Heart right ventricle (tissue), 16 donors: Measurements from ENCODE around the gene ACKR3. TPM values are rescaled to one million over a fixed set of nuclear protein-coding genes. Genes with fewer than 3 reads are reported as not detected.

ENCODE experiments used
- ATAC-seq, 8 donors: fragments of 200-7000 bp; cut with Tn5 transposase; one replicate each; pipeline ENCODE4 v1.9.1; 2020; ENCODE audit warnings: mild to moderate bottlenecking in 8 of 8, moderate library complexity in 8 of 8, moderate number of reproducible peaks in 1 of 8
- DNase-seq, 2 donors: peaks; one replicate each; pipeline ENCODE4 v3.0.0-alpha.2; 2020
- H3K27ac ChIP-seq, 10 donors: fragments of 200-600 bp; sonication (generic) in 2 of 10; one replicate each; pipeline versions ENCODE4 v1.5.0 to v1.8.0; 2020 to 2022; ENCODE audit warnings: mild to moderate bottlenecking in 3 of 10
- H3K27me3 ChIP-seq, 7 donors: fragments of 200-600 bp; one replicate each; pipeline ENCODE4 v1.8.0; 2021 to 2022; ENCODE audit warnings: mild to moderate bottlenecking in 2 of 7
- H3K36me3 ChIP-seq, 9 donors: fragments of 200-600 bp; sonication (generic) in 1 of 9; one replicate each; pipeline versions ENCODE4 v1.5.0 to v1.8.0; 2020 to 2022; ENCODE audit warnings: mild to moderate bottlenecking in 2 of 9
- H3K4me1 ChIP-seq, 9 donors: fragments of 200-600 bp; sonication (generic) in 1 of 9; one replicate each; pipeline versions ENCODE4 v1.5.0 to v1.8.0; 2020 to 2022; ENCODE audit warnings: mild to moderate bottlenecking in 4 of 9
- H3K4me3 ChIP-seq, 10 donors: fragments of 200-600 bp; sonication (generic) in 2 of 10; one replicate each; pipeline versions ENCODE4 v1.5.0 to v1.8.0; 2020 to 2022; ENCODE audit warnings: mild to moderate bottlenecking in 7 of 10, moderate library complexity in 2 of 10
- H3K9me3 ChIP-seq, 11 donors: fragments of 200-600 bp in 10 of 11; sonication (generic) in 2 of 11; one replicate each; pipeline versions ENCODE4 v1.5.0 to v1.8.0; 2013 to 2022; ENCODE audit warnings: mild to moderate bottlenecking in 2 of 11, control low read depth in 1 of 11, moderate library complexity in 1 of 11
- CTCF ChIP-seq, 9 donors: fragments of 200-600 bp; sonication (generic) in 2 of 9; IDR thresholded peaks; one replicate each; pipeline versions ENCODE4 v1.5.0 to v1.8.0; 2021 to 2022; ENCODE audit warnings: antibody characterized with exemption in 9 of 9, mild to moderate bottlenecking in 5 of 9, moderate library complexity in 1 of 9
- WGBS, 2 donors: extraction: QIAGEN DNeasy Blood & Tissue Kit; methylation state at CpG; one replicate each; pipeline ENCODE4 v1.1.7; 2013; ENCODE audit warnings: inconsistent platforms in 1 of 2; 5-methylcytosine and 5-hydroxymethylcytosine counted together
- intact Hi-C, 10 donors: fragments of 100-400 bp; cut with DNase I; formaldehyde crosslinking; loops; one replicate each; pipeline versions ENCODE4 v1.11.1 to v1.14.2; 2022
- polyA plus RNA-seq, 2 donors: library from polyadenylated mRNA; stranded (reverse); fragments of 200-250 nt; gene quantifications; one replicate each; pipeline ENCODE4 v1.2.3, GENCODE V29; 2013
- total RNA-seq, 10 donors: library from RNA; stranded (reverse); fragmentation: NEBNext Ultra II Directional in 3 of 10; extraction: Animal tissue kit (Norgen Biotek cat#: 25700) in 3 of 10; gene quantifications; one replicate each; pipeline versions ENCODE4 v1.2.1 to v1.2.4, GENCODE V29; 2021 to 2023
- donor health status: Arrhythmogenic right ventricular cardiomyopathy.
- donor health status: ischemic (EF 13 %, LVEDD 7.1; RV severe dilation, severe dysfunction).
- donor health status: healthy with polysubstance abuse.
- donor health status: DM: no; HTN: yes; CAD: no.
- donor health status: DM: no; HTN: no; CAD: no.
- donor health status: ischemic (EF 25% LVEDD 6.9; RV normal size, moderate dysfunction).
- donor health status: ischemic (EF 25% LVEDD 5.7; RV mildly dilated, moderate dysfunction).
- donor health status: healthy.
- donor health status: DM: yes; HTN: yes; CAD: no.
- donor health status: Ischemic cardiomyopathy.
- donor health status: ischemic (EF 35%, LVEDD 5.7; RV mildly dilated, moderate dysfunction).
- donor health status: nonischemic (EF 11% LVEDD 7.7; RV severe dilation, severe dysfunction).
- donor health status: DM: yes; HTN: yes; CAD: no.
- donor health status: PGD.
- donor health status: ischemic (EF 29% LVEDD 5.4; RV normal size, mild dysfunction).
- donor health status: nonischemic (EF 23%, LVEDD 6.1; RV moderate dilation, normal function).

Gene ACKR3
- total and polyA plus RNA-seq, 12 donors = 17.7 to 102 (median 42.5) TPM

- ATAC-seq (no peak), DNase-seq (no peak)
- no peaks in the 10 kb centered on the region for H3K9me3 ChIP-seq
- no peak for TF ChIP-seq CTCF (IDR thresholded peaks at IDR 0.05)
- no peaks in the 10 kb centered on the region for H3K27me3 ChIP-seq
- peak overlapping the region in 4 of 10 donors; percentile 12 to 76 (median 56) for H3K27ac ChIP-seq
- intact Hi-C loops = loop anchor here in 6 of 10 donors (10.0 kb wide), 5 partner anchors 86 to 296 kb away; no protein-coding TSS in a partner anchor
- 89 to 92% methylated on average over 9 of the region's 9 CpGs for WGBS, 2 donors
- H3K4me3 ChIP-seq = no peak overlapping the region
- H3K4me1 ChIP-seq = peaks cover 2 to 70% (median 38%) of the 10 kb centered on the region in 9 donors
- H3K36me3 ChIP-seq = peaks cover 0 to 49% (median 22%) of the 10 kb centered on the region in 9 donors
Measured at GRCh38 chr2:236579048-236579745, 9.6 kb downstream of the ACKR3 start.

GRCh38 chr2:236579746-236580315 is 10.2 kb downstream of the ACKR3 start:
- DNase-seq = no peak
- H3K4me3 ChIP-seq = no peak overlapping the region
- 69 to 75% methylated on average over 9 of the region's 9 CpGs for WGBS, 2 donors
- H3K27me3 ChIP-seq = no peaks in the 10 kb centered on the region
- peaks cover 2 to 64% (median 32%) of the 10 kb centered on the region in 9 donors for H3K4me1 ChIP-seq
- peaks cover 0 to 43% (median 22%) of the 10 kb centered on the region in 9 donors for H3K36me3 ChIP-seq
- H3K9me3 ChIP-seq = no peaks in the 10 kb centered on the region
- intact Hi-C loops = loop anchor here in 6 of 10 donors (10.0 kb wide), 5 partner anchors 85 to 295 kb away; no protein-coding TSS in a partner anchor
- H3K27ac ChIP-seq = peak overlapping the region in 4 of 10 donors; percentile 12 to 76 (median 56)
- no peak for TF ChIP-seq CTCF (IDR thresholded peaks at IDR 0.05)
- peak in 4 of 8 donors; percentile 19 to 52 (median 33) for ATAC-seq

GRCh38 chr2:236580746-236581355 is 11.2 kb downstream of the ACKR3 start:
- no peak overlapping the region for H3K4me3 ChIP-seq
- ATAC-seq = no peak
- H3K9me3 ChIP-seq = no peaks in the 10 kb centered on the region
- no peaks in the 10 kb centered on the region for H3K27me3 ChIP-seq
- H3K36me3 ChIP-seq = peaks cover 0 to 42% (median 22%) of the 10 kb centered on the region in 9 donors
- H3K27ac ChIP-seq = no peak overlapping the region
- intact Hi-C loops = no loop called here
- WGBS, 2 donors = 95 to 97% methylated on average over 29 of the region's 29 CpGs
- no peak for DNase-seq
- peaks cover 2 to 57% (median 26%) of the 10 kb centered on the region in 9 donors for H3K4me1 ChIP-seq
- TF ChIP-seq CTCF (IDR thresholded peaks at IDR 0.05) = no peak

GRCh38 chr2:236581546-236581945 is 11.9 kb downstream of the ACKR3 start:
- Histone ChIP-seq H3K4me3 (no peak overlapping the region), H3K4me1 (peaks cover 2 to 51% (median 20%) of the 10 kb centered on the region in 9 donors), H3K9me3 (peaks cover 0 to 5% (median 0%) of the 10 kb centered on the region in 11 donors), H3K27ac (no peak overlapping the region), H3K27me3 (no peaks in the 10 kb centered on the region), H3K36me3 (peaks cover 0 to 42% (median 22%) of the 10 kb centered on the region in 9 donors)
- DNase-seq (no peak), ATAC-seq (no peak)
- intact Hi-C loops = no loop called here
- TF ChIP-seq CTCF (IDR thresholded peaks at IDR 0.05) = no peak
- 83 to 84% methylated on average over 7 of the region's 7 CpGs for WGBS, 2 donors
